Osteocyte (in vitro differentiated cells): ENCODE measurements around the gene GPLD1. TPM values are rescaled to one million over a fixed set of nuclear protein-coding genes. Genes with fewer than 3 reads are reported as not detected.

Source experiments
- DNase-seq: peaks from one replicate; pipeline ENCODE4 v3.0.0; 2021; ENCODE audit warnings: mixed read lengths; ENCODE audit not compliant: unreplicated experiment; ENCODE audit errors: extremely low spot score
- H3K27ac Mint-ChIP-seq: one replicate; pipeline ENCODE4 v1.8.0; 2021; ENCODE audit warnings: mild to moderate bottlenecking, mixed read lengths; ENCODE audit not compliant: unreplicated experiment
- H3K27me3 Mint-ChIP-seq: one replicate; pipeline ENCODE4 v1.8.0; 2021; ENCODE audit warnings: mixed read lengths; ENCODE audit not compliant: unreplicated experiment
- H3K36me3 Mint-ChIP-seq: one replicate; pipeline ENCODE4 v1.8.0; 2021; ENCODE audit warnings: mixed read lengths; ENCODE audit not compliant: unreplicated experiment
- H3K4me1 Mint-ChIP-seq: one replicate; pipeline ENCODE4 v1.8.0; 2021; ENCODE audit warnings: mixed read lengths; ENCODE audit not compliant: unreplicated experiment
- H3K4me3 Mint-ChIP-seq: one replicate; pipeline ENCODE4 v1.8.0; 2021; ENCODE audit warnings: mild to moderate bottlenecking, moderate library complexity, mixed read lengths; ENCODE audit not compliant: unreplicated experiment
- H3K9me3 Mint-ChIP-seq: one replicate; pipeline ENCODE4 v1.8.0; 2021; ENCODE audit warnings: mixed read lengths; ENCODE audit not compliant: unreplicated experiment
- total RNA-seq: library from RNA; stranded (reverse); gene quantifications from 2 replicates; pipeline ENCODE4 v1.2.1, GENCODE V29; 2021
- TF ChIP-seq, protein P1 (sequence below): fragments of 200-600 bp; sonication (generic); IDR thresholded peaks from 2 replicates; pipeline ENCODE4 v1.5.0; 2021; ENCODE audit warnings: antibody characterized with exemption, mild to moderate bottlenecking, moderate library complexity

Gene GPLD1
- total RNA-seq, 1 donor from 2014 or later: 1.9 TPM

DNA sequence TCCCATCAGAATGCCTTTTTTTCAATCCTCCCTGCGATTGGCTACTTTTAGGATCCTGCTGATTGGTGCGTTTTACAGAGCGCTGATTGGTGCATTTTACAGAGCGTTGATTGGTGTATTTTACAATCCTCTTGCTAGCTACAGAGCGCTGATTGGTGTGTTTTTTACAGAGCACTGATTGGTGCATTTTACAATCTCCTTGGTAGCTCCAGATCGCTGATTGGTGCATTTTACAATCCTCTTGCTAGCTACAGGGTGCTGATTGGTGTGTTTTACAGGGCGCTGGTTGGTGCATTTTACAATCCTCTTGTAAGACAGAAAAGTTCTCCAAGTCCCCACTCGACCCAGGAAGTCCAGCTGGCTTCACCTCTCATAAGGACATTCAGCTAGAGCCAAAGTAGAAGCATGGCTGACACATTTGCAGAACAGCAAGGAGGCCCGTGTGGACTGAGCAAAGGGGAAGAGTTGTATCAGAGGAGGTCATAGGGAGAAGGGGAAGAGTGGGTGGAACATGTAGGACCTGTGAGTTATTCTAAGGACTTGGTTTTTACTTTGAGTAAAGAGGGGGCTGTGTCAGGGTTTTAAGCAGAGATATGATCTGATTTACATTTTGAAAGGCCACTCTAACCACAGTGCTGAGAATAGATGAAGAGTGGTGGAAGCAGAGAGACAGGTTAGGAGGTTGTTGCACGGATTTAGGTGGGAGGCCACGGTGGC, 8.0 kb upstream of the GPLD1 start:
- Mint-ChIP-seq H3K4me3 (no peak overlapping the region), H3K27me3 (no peaks in the 10 kb centered on the region), H3K9me3 (no peaks in the 10 kb centered on the region), H3K27ac (no peak overlapping the region), H3K4me1 (peaks cover 12% of the 10 kb centered on the region), H3K36me3 (peaks cover 10% of the 10 kb centered on the region)
- peak; percentile 25 for DNase-seq
- TF ChIP-seq, protein P1, sequence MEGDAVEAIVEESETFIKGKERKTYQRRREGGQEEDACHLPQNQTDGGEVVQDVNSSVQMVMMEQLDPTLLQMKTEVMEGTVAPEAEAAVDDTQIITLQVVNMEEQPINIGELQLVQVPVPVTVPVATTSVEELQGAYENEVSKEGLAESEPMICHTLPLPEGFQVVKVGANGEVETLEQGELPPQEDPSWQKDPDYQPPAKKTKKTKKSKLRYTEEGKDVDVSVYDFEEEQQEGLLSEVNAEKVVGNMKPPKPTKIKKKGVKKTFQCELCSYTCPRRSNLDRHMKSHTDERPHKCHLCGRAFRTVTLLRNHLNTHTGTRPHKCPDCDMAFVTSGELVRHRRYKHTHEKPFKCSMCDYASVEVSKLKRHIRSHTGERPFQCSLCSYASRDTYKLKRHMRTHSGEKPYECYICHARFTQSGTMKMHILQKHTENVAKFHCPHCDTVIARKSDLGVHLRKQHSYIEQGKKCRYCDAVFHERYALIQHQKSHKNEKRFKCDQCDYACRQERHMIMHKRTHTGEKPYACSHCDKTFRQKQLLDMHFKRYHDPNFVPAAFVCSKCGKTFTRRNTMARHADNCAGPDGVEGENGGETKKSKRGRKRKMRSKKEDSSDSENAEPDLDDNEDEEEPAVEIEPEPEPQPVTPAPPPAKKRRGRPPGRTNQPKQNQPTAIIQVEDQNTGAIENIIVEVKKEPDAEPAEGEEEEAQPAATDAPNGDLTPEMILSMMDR: no peak

DNA sequence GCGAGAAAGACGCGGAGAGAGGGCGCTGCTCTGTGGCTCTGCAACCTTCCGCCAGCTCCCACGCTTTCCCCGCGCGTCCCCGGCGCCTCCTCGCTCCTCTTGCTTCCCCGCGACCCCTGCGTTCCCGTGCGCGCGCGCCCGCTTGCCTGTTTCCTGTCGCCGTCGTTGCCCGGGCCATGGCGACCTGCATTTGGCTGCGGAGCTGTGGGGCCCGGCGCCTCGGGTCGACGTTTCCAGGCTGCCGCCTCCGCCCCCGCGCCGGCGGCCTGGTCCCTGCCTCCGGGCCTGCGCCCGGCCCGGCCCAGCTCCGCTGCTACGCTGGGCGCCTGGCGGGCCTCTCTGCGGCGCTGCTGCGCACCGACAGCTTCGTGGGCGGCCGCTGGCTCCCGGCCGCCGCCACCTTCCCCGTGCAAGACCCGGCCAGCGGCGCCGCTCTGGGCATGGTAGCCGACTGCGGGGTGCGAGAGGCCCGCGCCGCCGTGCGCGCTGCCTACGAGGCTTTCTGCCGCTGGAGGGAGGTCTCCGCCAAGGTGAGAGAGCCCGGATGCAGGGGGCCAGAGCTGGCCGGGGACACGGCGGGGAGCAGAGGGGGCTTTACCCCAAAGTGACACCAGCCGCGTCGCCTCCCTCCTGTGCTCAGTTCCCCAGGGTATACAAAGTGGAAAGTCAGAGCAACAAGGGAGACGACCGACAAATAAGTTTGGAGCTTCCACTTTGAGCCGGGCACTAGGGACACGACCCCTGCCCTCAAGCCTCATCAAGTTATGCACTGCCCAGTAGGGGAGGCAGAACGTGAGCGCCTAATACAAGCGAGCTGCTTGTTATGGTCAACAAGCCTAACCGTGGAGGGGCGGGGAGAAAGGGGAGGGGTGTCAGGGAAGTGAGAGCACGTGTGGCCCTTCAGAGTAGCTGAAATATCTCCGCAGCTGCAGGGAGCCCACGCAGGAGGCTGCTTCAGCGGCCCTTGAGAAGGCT, 5.7 kb upstream of the GPLD1 start, which contains the start of gene ALDH5A1:
Gene ALDH5A1 (plus strand): TSS at position 149 of the 975 bp plus-strand sequence. CDS start 28 bp downstream, at position 177.
- peak within 1 kb of the TSS; percentile 47 for H3K27ac Mint-ChIP-seq
- TF ChIP-seq, protein P1: peak; percentile 26
- H3K4me1 Mint-ChIP-seq: peaks cover 12% of the 10 kb centered on the region
- peak within 1 kb of the TSS; percentile 76 for H3K4me3 Mint-ChIP-seq
- no peaks in the 10 kb centered on the region for H3K27me3 Mint-ChIP-seq
- no peaks in the 10 kb centered on the region for H3K9me3 Mint-ChIP-seq
- peak; percentile 88 for DNase-seq
- H3K36me3 Mint-ChIP-seq: peaks cover 10% of the 10 kb centered on the region

DNA sequence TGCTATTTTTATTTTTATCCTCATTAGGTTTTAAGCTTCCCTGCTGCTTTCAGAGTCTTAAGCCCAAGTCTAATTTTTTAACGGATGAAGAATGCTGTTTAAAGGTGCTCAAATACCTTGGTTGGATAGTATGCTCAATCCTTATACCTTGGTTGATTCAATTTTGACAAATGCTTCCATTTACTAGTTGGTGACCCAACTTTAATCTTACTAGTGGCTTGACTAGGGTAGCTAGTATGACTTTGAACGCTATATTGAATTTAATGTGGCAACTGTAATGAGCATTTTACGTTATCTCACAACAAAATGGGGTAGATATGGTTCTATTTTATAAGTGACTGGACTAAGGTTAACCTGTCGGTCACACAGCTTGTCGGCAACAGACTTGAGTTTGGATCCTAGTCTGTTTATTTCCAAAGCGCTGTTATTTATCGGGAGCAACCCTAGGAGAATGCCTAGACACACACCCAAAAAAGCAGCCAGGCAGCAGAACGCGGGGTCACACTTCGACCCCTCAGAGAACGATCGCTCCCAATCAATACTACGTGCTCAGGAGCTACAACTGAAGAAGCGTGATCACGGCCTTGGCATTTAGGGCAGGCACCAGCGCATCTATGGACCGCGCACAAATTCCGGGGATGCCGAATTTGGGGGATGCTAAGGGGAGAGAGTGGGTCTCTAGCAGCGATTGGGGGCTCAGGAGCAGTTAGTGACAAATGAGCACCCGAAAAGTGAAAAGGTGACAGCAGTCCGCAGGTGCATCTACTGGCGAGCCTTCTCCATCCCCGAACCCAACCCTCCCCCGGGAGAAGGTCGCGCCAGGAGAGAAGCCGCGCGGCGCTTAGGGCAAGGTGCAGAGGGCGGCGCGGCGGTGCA, 4.8 kb upstream of the GPLD1 start:
- no peaks in the 10 kb centered on the region for H3K9me3 Mint-ChIP-seq
- DNase-seq: no peak
- H3K4me1 Mint-ChIP-seq: peaks cover 12% of the 10 kb centered on the region
- no peaks in the 10 kb centered on the region for H3K27me3 Mint-ChIP-seq
- TF ChIP-seq, protein P1: no peak
- peaks cover 10% of the 10 kb centered on the region for H3K36me3 Mint-ChIP-seq
- no peak overlapping the region for H3K27ac Mint-ChIP-seq
- peak overlapping the region; percentile 76 for H3K4me3 Mint-ChIP-seq

DNA sequence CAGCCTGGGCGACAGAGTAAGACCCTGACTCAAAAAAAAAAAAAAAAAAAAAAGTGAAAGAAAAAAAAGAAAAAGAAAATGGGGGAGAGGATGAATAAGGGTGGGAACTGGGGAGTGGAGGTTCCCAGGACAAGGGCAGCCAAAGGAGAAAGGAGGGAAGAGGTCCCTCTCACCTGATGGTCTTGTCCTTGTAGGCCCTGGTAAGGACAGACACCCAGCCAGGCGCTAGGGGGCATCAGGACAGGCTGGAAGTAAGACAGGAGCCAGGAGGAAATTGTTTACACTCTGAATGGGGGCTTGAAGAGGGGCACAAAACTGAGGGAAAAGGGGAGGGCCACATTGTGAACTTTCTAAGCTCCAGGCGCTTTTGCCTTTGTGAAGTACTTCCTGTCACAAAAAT, 3.1 kb upstream of the GPLD1 start:
- TF ChIP-seq, protein P1: peak; percentile 35
- Mint-ChIP-seq H3K4me1 (peaks cover 12% of the 10 kb centered on the region), H3K4me3 (no peak overlapping the region), H3K27me3 (no peaks in the 10 kb centered on the region), H3K9me3 (no peaks in the 10 kb centered on the region), H3K27ac (no peak overlapping the region), H3K36me3 (peaks cover 4% of the 10 kb centered on the region)
- DNase-seq: no peak
